ENCODE results near the gene CDC26. TPM values are rescaled to one million over a fixed set of nuclear protein-coding genes. Genes with fewer than 3 reads are reported as not detected.

Gene CDC26
- total RNA-seq, 1 donor from 2014 or later: 29.5 TPM

GRCh38 chr9:113223963-113224362, 51.4 kb downstream of the CDC26 start:
- ATAC-seq (no peak), DNase-seq (no peak)
- no peaks in the 10 kb centered on the region for H3K9me3 ChIP-seq
- no peaks in the 10 kb centered on the region for H3K36me3 ChIP-seq
- peak overlapping the region; percentile 77 for H3K4me3 ChIP-seq
- H3K4me1 ChIP-seq: peaks cover 41% of the 10 kb centered on the region
- no peaks in the 10 kb centered on the region for H3K27me3 ChIP-seq
- H3K27ac ChIP-seq: no peak overlapping the region
- no peak for TF ChIP-seq CTCF (IDR thresholded peaks at IDR 0.05)
- intact Hi-C loops (cut with DNase I): no loop called here

DNA sequence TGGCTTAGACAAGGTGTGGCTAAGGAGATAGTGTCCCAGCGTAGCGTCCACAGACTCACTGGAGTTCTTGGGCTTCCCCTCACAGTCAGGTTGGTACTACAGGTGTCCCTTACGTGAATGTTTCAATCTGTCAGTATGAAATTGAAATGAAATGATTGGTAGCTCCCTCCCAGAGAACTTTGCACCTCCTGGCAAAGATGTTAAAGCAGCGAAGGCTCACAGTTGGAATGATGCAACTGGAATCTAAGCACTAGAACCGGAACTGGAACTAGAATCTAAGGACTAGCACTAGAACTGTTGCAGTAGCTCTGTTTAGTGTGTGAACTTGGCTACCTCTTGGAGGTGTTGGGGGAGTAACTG, 52.9 kb downstream of the CDC26 start:
- TF ChIP-seq CTCF (IDR thresholded peaks at IDR 0.05): no peak
- H3K4me3 ChIP-seq: peak overlapping the region; percentile 77
- no peak for DNase-seq
- H3K9me3 ChIP-seq: no peaks in the 10 kb centered on the region
- no peaks in the 10 kb centered on the region for H3K36me3 ChIP-seq
- H3K27ac ChIP-seq: peak overlapping the region; percentile 85
- no peaks in the 10 kb centered on the region for H3K27me3 ChIP-seq
- intact Hi-C loops (cut with DNase I): no loop called here
- peak; percentile 13 for ATAC-seq
- peaks cover 46% of the 10 kb centered on the region for H3K4me1 ChIP-seq

DNA sequence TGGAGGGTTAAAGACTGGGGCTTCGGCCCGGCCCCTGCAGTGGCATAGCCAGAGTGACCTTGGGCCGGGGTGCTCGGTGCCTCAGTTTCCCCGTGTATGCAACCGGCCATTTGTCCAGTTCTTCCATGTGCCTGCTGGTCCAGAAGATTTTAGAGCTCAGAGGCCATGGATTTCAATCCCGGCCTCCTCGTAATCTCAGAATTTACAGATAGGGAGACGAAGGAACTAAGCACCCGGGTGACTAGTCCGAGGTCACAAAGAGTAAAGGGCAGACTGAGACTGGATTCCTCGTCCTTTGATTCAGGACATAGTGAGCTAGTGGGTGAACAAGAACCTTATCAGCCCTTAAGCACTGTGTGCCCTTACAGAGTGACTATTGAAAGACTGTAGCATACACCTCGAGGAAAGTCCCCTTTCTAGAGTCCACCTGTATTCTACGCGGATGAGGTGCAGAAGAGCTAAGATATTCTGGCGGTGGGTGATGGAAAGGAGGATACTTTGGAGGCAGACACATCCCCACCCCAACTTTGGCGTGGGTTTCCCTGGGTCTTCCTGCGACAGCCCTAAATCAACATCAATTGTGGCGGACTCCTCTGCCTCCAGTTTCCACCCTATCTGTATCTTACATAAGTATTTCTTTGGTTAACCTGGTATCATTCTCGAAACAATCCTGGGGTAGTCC, 53.4 kb downstream of the CDC26 start:
- Histone ChIP-seq H3K4me1 (peaks cover 46% of the 10 kb centered on the region), H3K9me3 (no peaks in the 10 kb centered on the region), H3K4me3 (peak overlapping the region; percentile 77), H3K27ac (peak overlapping the region; percentile 85), H3K27me3 (no peaks in the 10 kb centered on the region), H3K36me3 (no peaks in the 10 kb centered on the region)
- peak; percentile 6 for ATAC-seq
- no peak for TF ChIP-seq CTCF (IDR thresholded peaks at IDR 0.05)
- DNase-seq: no peak
- intact Hi-C loops (cut with DNase I): no loop called here

- no peaks in the 10 kb centered on the region for H3K36me3 ChIP-seq
- TF ChIP-seq CTCF (IDR thresholded peaks at IDR 0.05): no peak
- intact Hi-C loops (cut with DNase I): no loop called here
- peak within 1 kb of the TSS; percentile 77 for H3K4me3 ChIP-seq
- H3K27ac ChIP-seq: peak within 1 kb of the TSS; percentile 88
- H3K4me1 ChIP-seq: peaks cover 46% of the 10 kb centered on the region
- no peaks in the 10 kb centered on the region for H3K9me3 ChIP-seq
- H3K27me3 ChIP-seq: no peaks in the 10 kb centered on the region
- peak; percentile 99 for DNase-seq
- peak; percentile 98 for ATAC-seq
Observed at GRCh38 chr9:113221003-113221799, 54.2 kb downstream of the CDC26 start, which contains the start of the genes FKBP15 and SLC31A1. Gene FKBP15, minus strand, starts transcription at chr9:113221277. Its CDS starts 34 bp downstream, at chr9:113221243. Gene SLC31A1, plus strand, starts transcription at chr9:113221544. Its CDS starts 34,605 bp downstream, at chr9:113256149.

DNA sequence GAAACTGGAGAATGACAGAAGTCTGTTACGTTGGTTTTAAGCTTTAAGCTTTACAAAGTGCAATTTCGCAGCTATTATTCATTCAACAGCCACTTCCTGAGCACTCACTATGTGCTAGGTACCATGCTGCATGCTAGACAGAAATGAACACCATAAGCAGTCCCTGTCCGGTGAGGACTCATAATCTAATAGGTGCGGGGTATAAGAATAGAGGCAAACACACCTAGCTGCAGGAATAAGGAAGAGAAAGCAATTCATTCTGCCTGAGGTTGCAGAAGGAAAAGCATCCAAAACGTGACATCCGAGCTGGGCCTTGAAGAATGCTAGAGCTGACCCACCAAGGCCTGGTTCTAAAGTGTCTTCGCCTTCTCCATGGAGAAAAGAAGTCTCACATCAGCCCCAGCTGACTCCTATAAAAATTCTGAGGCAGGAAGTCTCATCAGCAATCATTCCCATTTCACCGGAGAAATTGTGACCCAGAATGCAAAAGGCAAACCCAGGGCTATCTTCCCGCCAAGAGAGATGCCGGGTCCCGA, 54.8 kb downstream of the CDC26 start:
- intact Hi-C loops (cut with DNase I): no loop called here
- no peak for TF ChIP-seq CTCF (IDR thresholded peaks at IDR 0.05)
- no peaks in the 10 kb centered on the region for H3K36me3 ChIP-seq
- peak overlapping the region; percentile 77 for H3K4me3 ChIP-seq
- no peak for DNase-seq
- H3K9me3 ChIP-seq: no peaks in the 10 kb centered on the region
- H3K27ac ChIP-seq: peak overlapping the region; percentile 88
- no peak for ATAC-seq
- H3K27me3 ChIP-seq: no peaks in the 10 kb centered on the region
- H3K4me1 ChIP-seq: peaks cover 46% of the 10 kb centered on the region

All from upper lobe of right lung (tissue), 1 donor.